Measurements from ENCODE around the gene ATP8B1.

The ATP8B1 gene

DNA sequence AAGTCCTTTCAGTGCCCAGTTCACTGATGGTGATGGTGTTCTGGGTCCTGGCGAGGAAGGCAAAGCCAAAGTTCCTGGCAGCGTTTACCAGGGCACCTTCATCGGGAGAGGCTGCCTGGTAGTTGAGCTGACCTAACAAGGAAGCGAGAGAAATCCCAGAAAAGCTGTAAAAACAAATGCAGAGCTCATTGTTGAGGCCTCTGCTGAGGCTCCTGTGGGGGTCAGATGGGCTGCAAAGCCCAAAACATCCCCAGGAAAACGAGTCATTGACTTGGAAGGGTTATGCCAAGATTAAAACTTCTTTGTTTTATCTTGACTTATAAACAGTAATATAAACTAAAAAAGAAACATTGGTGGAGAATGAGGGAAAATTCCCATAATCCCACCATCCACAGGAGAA, 128.2 kb downstream of the ATP8B1 start:
- TF ChIP-seq CEBPB (IDR thresholded peaks at IDR 0.05) (no peak), EP300 (IDR thresholded peaks at IDR 0.05; ENCODE audit: borderline replicate concordance) (no peak), EGR1 (IDR thresholded peaks at IDR 0.05) (no peak), RAD21 (IDR thresholded peaks at IDR 0.05; ENCODE audit: low read depth) (no peak), TEAD4 (IDR thresholded peaks at IDR 0.05) (no peak), TCF12 (IDR thresholded peaks at IDR 0.05; ENCODE audit: low read depth) (no peak), ZBTB7A (IDR thresholded peaks at IDR 0.05; ENCODE audit: low read depth) (no peak)
- TF ChIP-seq, protein P1, sequence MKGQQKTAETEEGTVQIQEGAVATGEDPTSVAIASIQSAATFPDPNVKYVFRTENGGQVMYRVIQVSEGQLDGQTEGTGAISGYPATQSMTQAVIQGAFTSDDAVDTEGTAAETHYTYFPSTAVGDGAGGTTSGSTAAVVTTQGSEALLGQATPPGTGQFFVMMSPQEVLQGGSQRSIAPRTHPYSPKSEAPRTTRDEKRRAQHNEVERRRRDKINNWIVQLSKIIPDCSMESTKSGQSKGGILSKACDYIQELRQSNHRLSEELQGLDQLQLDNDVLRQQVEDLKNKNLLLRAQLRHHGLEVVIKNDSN (IDR thresholded peaks at IDR 0.05) = no peak
- TF ChIP-seq, protein P2, sequence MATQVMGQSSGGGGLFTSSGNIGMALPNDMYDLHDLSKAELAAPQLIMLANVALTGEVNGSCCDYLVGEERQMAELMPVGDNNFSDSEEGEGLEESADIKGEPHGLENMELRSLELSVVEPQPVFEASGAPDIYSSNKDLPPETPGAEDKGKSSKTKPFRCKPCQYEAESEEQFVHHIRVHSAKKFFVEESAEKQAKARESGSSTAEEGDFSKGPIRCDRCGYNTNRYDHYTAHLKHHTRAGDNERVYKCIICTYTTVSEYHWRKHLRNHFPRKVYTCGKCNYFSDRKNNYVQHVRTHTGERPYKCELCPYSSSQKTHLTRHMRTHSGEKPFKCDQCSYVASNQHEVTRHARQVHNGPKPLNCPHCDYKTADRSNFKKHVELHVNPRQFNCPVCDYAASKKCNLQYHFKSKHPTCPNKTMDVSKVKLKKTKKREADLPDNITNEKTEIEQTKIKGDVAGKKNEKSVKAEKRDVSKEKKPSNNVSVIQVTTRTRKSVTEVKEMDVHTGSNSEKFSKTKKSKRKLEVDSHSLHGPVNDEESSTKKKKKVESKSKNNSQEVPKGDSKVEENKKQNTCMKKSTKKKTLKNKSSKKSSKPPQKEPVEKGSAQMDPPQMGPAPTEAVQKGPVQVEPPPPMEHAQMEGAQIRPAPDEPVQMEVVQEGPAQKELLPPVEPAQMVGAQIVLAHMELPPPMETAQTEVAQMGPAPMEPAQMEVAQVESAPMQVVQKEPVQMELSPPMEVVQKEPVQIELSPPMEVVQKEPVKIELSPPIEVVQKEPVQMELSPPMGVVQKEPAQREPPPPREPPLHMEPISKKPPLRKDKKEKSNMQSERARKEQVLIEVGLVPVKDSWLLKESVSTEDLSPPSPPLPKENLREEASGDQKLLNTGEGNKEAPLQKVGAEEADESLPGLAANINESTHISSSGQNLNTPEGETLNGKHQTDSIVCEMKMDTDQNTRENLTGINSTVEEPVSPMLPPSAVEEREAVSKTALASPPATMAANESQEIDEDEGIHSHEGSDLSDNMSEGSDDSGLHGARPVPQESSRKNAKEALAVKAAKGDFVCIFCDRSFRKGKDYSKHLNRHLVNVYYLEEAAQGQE (IDR thresholded peaks at IDR 0.05; ENCODE audit: low read depth) = no peak

DNA sequence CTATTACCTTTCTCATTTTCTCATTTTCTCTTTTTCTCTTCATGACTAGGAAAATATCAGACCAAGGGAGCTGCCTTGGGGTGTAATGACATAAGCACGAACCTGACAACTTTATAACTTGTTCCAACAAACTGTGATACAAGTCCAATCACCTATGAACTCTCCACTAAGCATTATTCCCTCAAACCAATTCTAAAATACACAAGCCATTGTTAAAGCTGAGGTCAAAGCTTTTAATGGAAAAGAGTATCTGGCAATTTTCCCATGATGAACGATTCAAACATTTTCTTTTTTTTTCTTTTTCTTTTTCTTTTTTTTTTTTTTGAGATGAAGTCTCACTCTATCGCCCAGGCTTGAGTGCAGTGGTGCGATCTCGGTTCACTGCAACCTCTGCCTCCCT, 133.1 kb downstream of the ATP8B1 start:
- TF ChIP-seq, protein P3, sequence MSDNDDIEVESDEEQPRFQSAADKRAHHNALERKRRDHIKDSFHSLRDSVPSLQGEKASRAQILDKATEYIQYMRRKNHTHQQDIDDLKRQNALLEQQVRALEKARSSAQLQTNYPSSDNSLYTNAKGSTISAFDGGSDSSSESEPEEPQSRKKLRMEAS (IDR thresholded peaks at IDR 0.05) = no peak
- no peak for TF ChIP-seq TEAD4 (IDR thresholded peaks at IDR 0.05)
- TF ChIP-seq, protein P2 (IDR thresholded peaks at IDR 0.05; ENCODE audit: low read depth) = no peak
- TF ChIP-seq RAD21 (IDR thresholded peaks at IDR 0.05; ENCODE audit: low read depth) = no peak
- no peak for TF ChIP-seq TCF12 (IDR thresholded peaks at IDR 0.05; ENCODE audit: low read depth)
- no peak for TF ChIP-seq EGR1 (IDR thresholded peaks at IDR 0.05)
- no peak for TF ChIP-seq NFIC (IDR thresholded peaks at IDR 0.05)

DNA sequence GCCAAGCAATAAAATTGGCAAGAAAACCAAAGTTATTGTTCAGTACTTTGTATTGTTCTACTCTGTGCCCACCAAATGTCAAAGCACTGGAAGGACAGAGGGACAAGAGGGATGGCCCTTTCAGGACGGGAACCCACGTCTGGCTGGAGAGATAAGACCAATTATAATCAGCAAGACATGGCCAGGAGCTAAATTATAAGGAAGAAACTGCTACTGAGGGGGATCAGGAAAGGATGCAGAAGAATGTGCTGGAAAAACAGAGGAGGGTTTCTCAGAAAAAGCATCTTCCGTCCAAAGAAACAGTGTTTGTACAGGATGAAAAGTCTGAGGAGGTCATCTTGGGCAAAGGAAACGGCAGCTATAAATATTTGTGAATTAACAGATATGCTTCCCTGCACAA, 135.1 kb downstream of the ATP8B1 start:
- TF ChIP-seq, protein P3 (IDR thresholded peaks at IDR 0.05) = no peak
- TF ChIP-seq EP300 (IDR thresholded peaks at IDR 0.05; ENCODE audit: borderline replicate concordance) (no peak), NFIC (IDR thresholded peaks at IDR 0.05) (no peak), CREB1 (IDR thresholded peaks at IDR 0.05; ENCODE audit: low read depth) (no peak), RAD21 (IDR thresholded peaks at IDR 0.05; ENCODE audit: low read depth) (no peak), CEBPB (IDR thresholded peaks at IDR 0.05) (no peak), FOXM1 (IDR thresholded peaks at IDR 0.05; ENCODE audit: borderline replicate concordance, low read depth) (no peak), ZBTB7A (IDR thresholded peaks at IDR 0.05; ENCODE audit: low read depth) (no peak), TEAD4 (IDR thresholded peaks at IDR 0.05) (no peak), TCF12 (IDR thresholded peaks at IDR 0.05; ENCODE audit: low read depth) (no peak), TAF1 (IDR thresholded peaks at IDR 0.05; ENCODE audit: low read depth) (no peak), EGR1 (IDR thresholded peaks at IDR 0.05) (no peak)
- TF ChIP-seq, protein P2 (IDR thresholded peaks at IDR 0.05; ENCODE audit: low read depth) = no peak

DNA sequence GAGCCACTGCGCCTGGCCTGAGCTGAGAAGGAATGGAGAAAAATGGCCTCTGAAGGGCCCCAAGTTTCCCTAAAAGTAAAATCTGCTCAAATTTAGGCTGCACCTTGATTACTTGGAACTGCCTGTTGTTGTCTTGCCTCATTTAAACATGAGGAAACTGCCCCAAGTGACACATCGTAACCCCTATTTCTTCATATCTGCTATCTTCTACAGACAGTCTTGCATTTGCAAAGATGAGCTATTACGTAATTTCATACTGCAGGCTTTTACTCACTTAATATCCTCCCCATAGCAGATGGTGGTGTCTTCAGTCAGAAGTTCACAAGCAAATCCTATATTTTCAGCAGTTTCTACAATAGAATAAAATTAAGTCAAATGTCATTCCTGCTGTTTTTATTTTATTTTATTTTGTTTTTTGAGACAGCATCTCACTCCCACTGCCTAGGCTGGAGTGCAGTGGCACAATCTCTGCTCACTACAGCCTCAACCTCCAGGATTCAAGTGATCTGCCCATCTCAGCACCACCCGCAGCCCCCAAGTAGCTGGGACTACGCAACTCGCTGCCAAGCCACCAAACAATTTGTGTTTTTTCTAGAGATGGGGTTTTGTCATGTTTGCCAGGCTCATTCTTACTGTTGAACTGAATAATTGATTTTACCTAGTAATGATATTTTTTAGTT, 136.2 kb downstream of the ATP8B1 start:
- no peak for TF ChIP-seq RAD21 (IDR thresholded peaks at IDR 0.05; ENCODE audit: low read depth)
- TF ChIP-seq, protein P1 (IDR thresholded peaks at IDR 0.05) = no peak
- no peak for TF ChIP-seq CEBPB (IDR thresholded peaks at IDR 0.05)
- TF ChIP-seq CREB1 (IDR thresholded peaks at IDR 0.05; ENCODE audit: low read depth) = no peak
- TF ChIP-seq TEAD4 (IDR thresholded peaks at IDR 0.05) = no peak
- TF ChIP-seq ZBTB7A (IDR thresholded peaks at IDR 0.05; ENCODE audit: low read depth) = no peak
- TF ChIP-seq TCF12 (IDR thresholded peaks at IDR 0.05; ENCODE audit: low read depth) = no peak
- no peak for TF ChIP-seq EGR1 (IDR thresholded peaks at IDR 0.05)
- no peak for TF ChIP-seq EP300 (IDR thresholded peaks at IDR 0.05; ENCODE audit: borderline replicate concordance)
- TF ChIP-seq, protein P3 (IDR thresholded peaks at IDR 0.05) = no peak
- TF ChIP-seq, protein P2 (IDR thresholded peaks at IDR 0.05; ENCODE audit: low read depth) = no peak
- no peak for TF ChIP-seq FOXM1 (IDR thresholded peaks at IDR 0.05; ENCODE audit: borderline replicate concordance, low read depth)
- TF ChIP-seq TAF1 (IDR thresholded peaks at IDR 0.05; ENCODE audit: low read depth) = no peak

Measured in Ishikawa (cell line).